ENCODE results near the gene CCR7. TPM values are rescaled to one million over a fixed set of nuclear protein-coding genes. Genes with fewer than 3 reads are reported as not detected.

Gene CCR7
- polyA plus RNA-seq, 1 of the 3 experiments (the other 2 are of a cell fraction) = not detected

GRCh38 chr17:40558300-40558889, 6.9 kb downstream of the CCR7 start:
- ChIA-PET CTCF (interaction anchor here (0.9 to 16.9 kb wide), 17 partner anchors 9 to 990 kb away, joined by 3 to 381 read pairs (median 18); partner anchors contain the start of genes GJD3 and IGFBP4), POLR2A (interaction anchor here (0.8 to 3.0 kb wide), 3 partner anchors 9 to 195 kb away, joined by 3 to 11 read pairs (median 4); no protein-coding TSS in a partner anchor)
- Histone ChIP-seq H3K4me3 (ENCODE audit: low read depth in 2 of 2, low read length in 1 of 2) (no peak overlapping the region), H3K4me2 (no peak overlapping the region), H3K36me3 (replicated peaks in 1 of 2; ENCODE audit: control insufficient read depth in 1 of 2, insufficient read depth in 2 of 2, low read length in 1 of 2) (no peaks in the 10 kb centered on the region), H3K27me3 (ENCODE audit: insufficient read depth) (peaks cover 7% of the 10 kb centered on the region; the same call in 1 of the 2 replicates), H3K4me1 (ENCODE audit: control insufficient read depth in 1 of 2, insufficient read depth in 2 of 2, low read depth in 1 of 2, low read length in 1 of 2) (peaks cover 0 to 64% of the 10 kb centered on the region in 2 experiments; a peak in 2 of 4 replicates), H3K9ac (no peak overlapping the region), H3K27ac (ENCODE audit: low read depth in 2 of 2, low read length in 1 of 2) (peak overlapping the region in 1 of 2 experiments; percentile 68; a peak in 2 of 4 replicates), H3F3A (replicated peaks; ENCODE audit: insufficient read depth) (no peaks in the 10 kb centered on the region), H4K20me1 (ENCODE audit: insufficient read depth) (no peaks in the 10 kb centered on the region), H2AFZ (ENCODE audit: low read depth) (no peak overlapping the region), H3K9me3 (no peaks in the 10 kb centered on the region), H3K79me2 (ENCODE audit: insufficient read depth) (no peaks in the 10 kb centered on the region), H3K9me2 (no peaks in the 10 kb centered on the region)
- no peak for DNase-seq
- 76% methylated on average over 9 of the region's 9 CpGs for WGBS (ENCODE audit: low lambda C conversion rate)
- TF ChIP-seq CHD2 (IDR thresholded peaks at IDR 0.05; ENCODE audit: low read length, partially characterized antibody) (no peak), EZH2phosphoT487 (IDR thresholded peaks at IDR 0.05; ENCODE audit: borderline replicate concordance, low read depth) (no peak), GABPA (IDR thresholded peaks at IDR 0.05; ENCODE audit: low read depth) (no peak), MEF2A (IDR thresholded peaks at IDR 0.05; ENCODE audit: borderline replicate concordance, low read depth) (no peak), CTCF (IDR thresholded peaks at IDR 0.05) (no peak), MXI1 (IDR thresholded peaks at IDR 0.05; ENCODE audit: low read depth, low read length) (no peak), RXRA (IDR thresholded peaks at IDR 0.05; ENCODE audit: borderline replicate concordance, low read depth) (no peak), YY1 (IDR thresholded peaks at IDR 0.05; ENCODE audit: low read depth) (no peak), PBX3 (IDR thresholded peaks at IDR 0.05) (no peak), RCOR1 (IDR thresholded peaks at IDR 0.05; ENCODE audit: low read length) (no peak), RFX5 (IDR thresholded peaks at IDR 0.05; ENCODE audit: low read length) (no peak), TEAD4 (IDR thresholded peaks at IDR 0.05; ENCODE audit: borderline replicate concordance, insufficient read depth) (no peak), IRF3 (IDR thresholded peaks at IDR 0.05; ENCODE audit: low read depth, low read length) (no peak), REST (IDR thresholded peaks at IDR 0.05; ENCODE audit: low read depth, low read length) (no peak), FOXM1 (IDR thresholded peaks at IDR 0.05; ENCODE audit: low read depth) (no peak)

All from SK-N-SH (cell line).